ENCODE data around the gene ENTPD6. TPM values are rescaled to one million over a fixed set of nuclear protein-coding genes. Genes with fewer than 3 reads are reported as not detected.
A peak's percentile ranks its signal among the peaks of the same experiment; 100 is the strongest.

Gene ENTPD6
- total RNA-seq, 1 experiment from 2014 or later, result 122 TPM

- intact Hi-C loops (cut with micrococcal nuclease), result loop anchor here (10.0 kb wide), 1 partner anchor 114 kb away; no protein-coding TSS in a partner anchor
- Histone ChIP-seq H3K4me3 (ENCODE audit: low read length) (peak overlapping the region; percentile 92), H2AFZ (ENCODE audit: low read length) (no peak overlapping the region), H3K36me3 (ENCODE audit: low read depth, low read length) (peaks cover 25% of the 10 kb centered on the region), H3K9ac (ENCODE audit: low read length) (peak overlapping the region; percentile 75), H3K4me2 (ENCODE audit: low read length) (peak overlapping the region; percentile 95), H3K9me2 (replicated peaks; ENCODE audit: low read length) (no peaks in the 10 kb centered on the region), H3K27ac (ENCODE audit: low read length) (peak overlapping the region; percentile 72), H3K27me3 (ENCODE audit: low read length) (no peaks in the 10 kb centered on the region), H3K79me2 (ENCODE audit: low read length) (peaks cover 69% of the 10 kb centered on the region), H4K20me1 (ENCODE audit: low read length) (peaks cover 45% of the 10 kb centered on the region), H3F3A (ENCODE audit: low read length, unreplicated experiment) (no peaks in the 10 kb centered on the region), H3K4me1 (ENCODE audit: insufficient read depth, low read length) (peaks cover 51% of the 10 kb centered on the region), H3K9me3 (ENCODE audit: low read length) (peaks cover 1% of the 10 kb centered on the region; the same call in 1 of the 2 replicates)
- CTCF ChIA-PET, result interaction anchor here (0.7 kb wide), 1 partner anchor 253 kb away, joined by 3 read pairs; no protein-coding TSS in a partner anchor
- ATAC-seq (no peak), DNase-seq (no peak)
- BruUV-seq (replicated peaks), result no TSS peak
- POLR2A ChIA-PET (ENCODE audit: unreplicated experiment), result interaction anchor here (2.2 kb wide), 1 partner anchor 25 kb away, joined by 32 read pairs; no protein-coding TSS in a partner anchor
- no peak for TF ChIP-seq EZH2phosphoT487 (IDR thresholded peaks at IDR 0.05; ENCODE audit: borderline replicate concordance, low read length)
- no peak for TF ChIP-seq CTCF (conservative IDR thresholded peaks at IDR 0.05; ENCODE audit: low read depth, low read length)
- no peak for TF ChIP-seq EZH2 (IDR thresholded peaks at IDR 0.05; ENCODE audit: low read length, unreplicated experiment)
Measured at GRCh38 chr20:25248786-25249172, 53.3 kb downstream of the ENTPD6 start.

- BruUV-seq (replicated peaks), result TSS peak; percentile 39
- Histone ChIP-seq H2AFZ (ENCODE audit: low read length) (no peak overlapping the region), H3K4me3 (ENCODE audit: low read length) (peak overlapping the region; percentile 92), H3K27ac (ENCODE audit: low read length) (peak overlapping the region; percentile 72), H3F3A (ENCODE audit: low read length, unreplicated experiment) (no peaks in the 10 kb centered on the region), H3K4me1 (ENCODE audit: insufficient read depth, low read length) (peaks cover 52% of the 10 kb centered on the region), H3K9me3 (ENCODE audit: low read length) (no peaks in the 10 kb centered on the region), H3K27me3 (ENCODE audit: low read length) (no peaks in the 10 kb centered on the region), H3K4me2 (ENCODE audit: low read length) (peak overlapping the region; percentile 95), H3K79me2 (ENCODE audit: low read length) (peaks cover 74% of the 10 kb centered on the region), H3K9ac (ENCODE audit: low read length) (peak overlapping the region; percentile 75), H4K20me1 (ENCODE audit: low read length) (peaks cover 47% of the 10 kb centered on the region), H3K9me2 (replicated peaks; ENCODE audit: low read length) (no peaks in the 10 kb centered on the region), H3K36me3 (ENCODE audit: low read depth, low read length) (peaks cover 25% of the 10 kb centered on the region)
- POLR2A ChIA-PET (ENCODE audit: unreplicated experiment), result interaction anchor here (0.7 kb wide), 1 partner anchor 17 kb away, joined by 4 read pairs; no protein-coding TSS in a partner anchor
- CTCF ChIA-PET, result interaction anchor here (0.7 kb wide), 1 partner anchor 254 kb away, joined by 3 read pairs; no protein-coding TSS in a partner anchor
- TF ChIP-seq CTCF (conservative IDR thresholded peaks at IDR 0.05; ENCODE audit: low read depth, low read length) (no peak), EZH2 (IDR thresholded peaks at IDR 0.05; ENCODE audit: low read length, unreplicated experiment) (no peak), EZH2phosphoT487 (IDR thresholded peaks at IDR 0.05; ENCODE audit: borderline replicate concordance, low read length) (no peak)
- DNase-seq (peak; percentile 50), ATAC-seq (no peak)
- intact Hi-C loops (cut with micrococcal nuclease), result loop anchor here (10.0 kb wide), 1 partner anchor 115 kb away; no protein-coding TSS in a partner anchor
Measured at GRCh38 chr20:25249198-25249931, 53.9 kb downstream of the ENTPD6 start.
